ENCODE measurements around the gene PAX7.

DNA sequence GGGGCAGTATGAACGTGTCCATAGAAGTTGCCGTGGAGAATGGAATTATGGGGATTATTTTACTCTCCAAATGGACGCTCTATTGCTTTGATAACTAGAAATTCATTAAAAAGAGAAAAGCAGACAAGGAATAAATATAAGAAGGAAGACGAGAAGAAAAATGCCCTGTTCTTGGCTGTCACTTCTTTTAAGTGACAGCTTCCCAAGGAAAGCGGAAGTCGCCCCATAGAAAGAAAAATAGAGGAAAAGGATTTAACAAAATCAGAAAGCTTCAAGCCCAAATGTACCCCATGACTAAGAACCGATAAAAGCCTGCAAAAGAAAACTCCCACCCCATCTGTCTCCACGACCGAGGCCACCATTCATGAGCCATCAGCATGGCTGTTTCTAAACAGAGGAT, 143.1 kb downstream of the PAX7 start:
- TF ChIP-seq, protein P1, sequence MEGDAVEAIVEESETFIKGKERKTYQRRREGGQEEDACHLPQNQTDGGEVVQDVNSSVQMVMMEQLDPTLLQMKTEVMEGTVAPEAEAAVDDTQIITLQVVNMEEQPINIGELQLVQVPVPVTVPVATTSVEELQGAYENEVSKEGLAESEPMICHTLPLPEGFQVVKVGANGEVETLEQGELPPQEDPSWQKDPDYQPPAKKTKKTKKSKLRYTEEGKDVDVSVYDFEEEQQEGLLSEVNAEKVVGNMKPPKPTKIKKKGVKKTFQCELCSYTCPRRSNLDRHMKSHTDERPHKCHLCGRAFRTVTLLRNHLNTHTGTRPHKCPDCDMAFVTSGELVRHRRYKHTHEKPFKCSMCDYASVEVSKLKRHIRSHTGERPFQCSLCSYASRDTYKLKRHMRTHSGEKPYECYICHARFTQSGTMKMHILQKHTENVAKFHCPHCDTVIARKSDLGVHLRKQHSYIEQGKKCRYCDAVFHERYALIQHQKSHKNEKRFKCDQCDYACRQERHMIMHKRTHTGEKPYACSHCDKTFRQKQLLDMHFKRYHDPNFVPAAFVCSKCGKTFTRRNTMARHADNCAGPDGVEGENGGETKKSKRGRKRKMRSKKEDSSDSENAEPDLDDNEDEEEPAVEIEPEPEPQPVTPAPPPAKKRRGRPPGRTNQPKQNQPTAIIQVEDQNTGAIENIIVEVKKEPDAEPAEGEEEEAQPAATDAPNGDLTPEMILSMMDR (IDR thresholded peaks at IDR 0.05), result no peak
- TF ChIP-seq POLR2A (IDR thresholded peaks at IDR 0.05), result no peak

All from heart left ventricle (tissue), 13 donors.